Measurements from ENCODE around the gene HORMAD2.
A peak's percentile ranks its signal among the peaks of the same experiment; 100 is the strongest.
"Not testable (repeated sequence)": the region's sequence is repeated elsewhere in the genome, so short reads cannot be mapped to it uniquely, and the experiment has no call there.

The HORMAD2 gene

GRCh38 chr22:30211124-30211820, 131.0 kb downstream of the HORMAD2 start:
- DNase-seq (ENCODE audit: low spot score) = no peak

DNA sequence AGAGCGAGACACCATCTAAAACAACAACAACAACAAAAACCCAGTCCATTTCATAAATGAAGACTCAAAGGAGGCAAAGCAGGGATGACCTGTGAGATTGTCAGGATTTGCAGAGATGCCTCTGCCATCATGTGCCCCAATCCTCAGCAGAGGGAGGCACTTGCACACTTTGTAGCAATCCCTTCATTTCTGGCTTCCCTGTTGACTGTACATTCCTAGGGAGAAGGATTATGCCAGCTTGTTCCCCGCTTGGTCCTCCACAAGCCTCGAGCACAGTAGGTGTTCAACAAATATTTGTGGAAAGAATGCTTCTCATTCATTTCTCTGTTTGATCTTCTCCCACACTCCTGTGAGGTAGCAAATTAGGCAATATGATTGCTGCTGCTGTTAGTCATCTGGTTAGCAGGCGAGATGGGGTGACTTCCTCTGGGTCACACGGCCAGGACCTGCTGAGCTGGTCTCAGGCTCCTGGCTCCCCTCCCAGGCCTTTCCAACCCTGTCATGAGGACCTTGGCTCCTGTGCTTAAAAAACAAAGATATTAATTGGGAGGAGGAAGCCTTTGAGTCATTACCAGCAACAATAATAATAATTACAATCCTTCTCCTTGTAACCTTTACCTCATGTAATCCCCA, 132.2 kb downstream of the HORMAD2 start:
- peak; percentile 83 for DNase-seq (ENCODE audit: low spot score)

GRCh38 chr22:30212996-30213441, 132.8 kb downstream of the HORMAD2 start:
- DNase-seq (ENCODE audit: low spot score) = peak; percentile 86

GRCh38 chr22:30214703-30215407, 134.6 kb downstream of the HORMAD2 start:
- no peak for DNase-seq (ENCODE audit: low spot score)

- DNase-seq (ENCODE audit: low spot score) = not testable (repeated sequence)
Observed at GRCh38 chr22:30216272-30216671, 136.0 kb downstream of the HORMAD2 start.

DNA sequence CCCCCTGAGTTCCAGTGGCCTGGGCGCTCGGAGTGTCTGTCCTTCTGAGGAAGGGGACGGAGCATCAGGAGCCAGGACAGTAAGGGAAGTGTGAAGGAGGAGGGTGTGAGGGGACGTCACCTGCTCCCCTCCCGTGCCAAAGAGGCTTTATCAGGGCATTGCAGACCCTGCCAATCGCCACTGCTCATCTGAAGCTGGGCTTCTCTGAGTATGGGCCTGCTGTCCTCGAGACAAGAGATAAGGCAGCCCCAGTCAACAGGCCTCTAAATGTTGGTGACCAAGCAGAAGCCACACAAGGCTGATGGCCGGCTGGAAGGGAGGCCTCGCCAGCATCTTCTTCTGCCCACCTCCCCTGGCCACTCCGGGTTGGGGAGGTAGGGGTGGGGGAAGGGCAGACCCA, 136.4 kb downstream of the HORMAD2 start:
- DNase-seq (ENCODE audit: low spot score) = no peak

- peak; percentile 58 for DNase-seq (ENCODE audit: low spot score)
Observed at GRCh38 chr22:30217698-30218560, 137.7 kb downstream of the HORMAD2 start.

GRCh38 chr22:30219049-30219654, 138.9 kb downstream of the HORMAD2 start:
- DNase-seq (ENCODE audit: low spot score) = no peak

- DNase-seq (ENCODE audit: low spot score) = no peak
Observed at GRCh38 chr22:30219668-30220278, 139.5 kb downstream of the HORMAD2 start.

DNA sequence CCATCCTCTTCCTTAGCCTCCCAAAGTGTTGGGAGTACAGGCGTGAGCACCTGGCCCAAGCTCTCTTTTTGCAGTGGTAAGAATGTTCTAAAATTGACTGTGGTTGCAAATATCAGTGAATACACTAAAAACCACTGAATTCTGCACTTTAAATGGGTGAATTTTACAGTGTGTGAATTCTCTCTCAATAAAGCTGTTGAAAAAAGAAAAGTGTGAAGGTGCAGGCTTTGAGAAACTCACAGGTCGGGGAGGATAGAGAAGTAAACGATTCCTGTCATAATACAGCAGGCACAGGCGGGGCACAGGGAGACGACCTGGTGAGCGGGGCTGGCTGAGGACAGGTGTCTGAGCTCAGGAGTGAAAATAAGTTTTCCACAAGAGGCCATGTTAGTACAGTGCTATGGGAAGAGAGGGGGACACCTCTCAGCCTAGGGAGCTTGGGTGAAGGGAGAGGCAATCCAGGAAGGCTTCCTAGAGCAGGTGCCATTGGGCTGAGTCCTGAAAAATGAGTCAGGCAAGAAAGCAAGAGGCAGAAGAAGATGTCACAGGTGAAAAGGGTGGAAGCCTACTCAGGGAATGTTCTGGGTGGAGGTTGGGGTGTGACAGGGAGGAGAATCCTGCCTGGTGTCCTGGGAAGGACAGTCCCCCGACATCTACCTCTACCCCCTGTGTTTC, 140.2 kb downstream of the HORMAD2 start:
- DNase-seq (ENCODE audit: low spot score) = no peak

- DNase-seq (ENCODE audit: low spot score) = no peak
Observed at GRCh38 chr22:30221121-30221992, 141.1 kb downstream of the HORMAD2 start.

DNA sequence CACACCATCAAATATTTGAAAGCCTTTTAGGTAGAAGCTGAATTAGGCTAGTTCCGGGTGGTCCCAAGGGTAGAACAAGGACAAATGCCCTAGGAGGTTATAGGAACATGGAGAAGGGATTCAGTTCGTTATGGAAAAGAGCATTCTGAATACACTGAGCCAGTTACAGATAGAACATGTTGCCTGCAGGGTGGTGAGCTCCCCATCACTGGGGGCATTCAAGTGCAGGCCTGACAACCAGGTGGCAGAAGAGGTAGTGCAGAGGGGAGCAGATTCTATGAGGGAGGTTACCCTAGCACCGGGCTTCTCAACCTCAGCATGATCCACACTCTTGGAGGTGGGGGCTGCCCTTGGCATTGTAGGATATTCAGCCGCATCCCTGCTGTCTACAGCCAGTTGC, 142.1 kb downstream of the HORMAD2 start:
- no peak for DNase-seq (ENCODE audit: low spot score)

DNA sequence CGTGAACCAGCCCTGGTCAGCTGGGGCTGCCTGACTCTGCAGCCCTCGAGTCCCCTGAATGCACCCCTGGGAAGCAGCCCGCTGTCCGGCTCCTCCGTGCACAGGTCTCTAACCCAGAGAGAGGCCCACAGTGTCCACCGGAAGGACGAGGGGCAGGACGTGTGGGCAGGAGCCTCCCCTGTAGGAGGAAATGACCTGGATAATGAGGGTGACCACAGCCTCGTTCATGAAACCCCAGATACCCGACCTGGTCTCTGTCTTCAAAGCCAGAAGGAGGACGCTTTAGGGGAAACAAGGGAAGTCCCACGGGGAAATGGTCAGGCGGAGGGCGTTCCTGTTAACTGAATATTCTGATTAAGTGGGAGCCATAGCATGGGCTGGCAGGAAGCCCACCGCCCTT, 143.0 kb downstream of the HORMAD2 start:
- no peak for DNase-seq (ENCODE audit: low spot score)

DNA sequence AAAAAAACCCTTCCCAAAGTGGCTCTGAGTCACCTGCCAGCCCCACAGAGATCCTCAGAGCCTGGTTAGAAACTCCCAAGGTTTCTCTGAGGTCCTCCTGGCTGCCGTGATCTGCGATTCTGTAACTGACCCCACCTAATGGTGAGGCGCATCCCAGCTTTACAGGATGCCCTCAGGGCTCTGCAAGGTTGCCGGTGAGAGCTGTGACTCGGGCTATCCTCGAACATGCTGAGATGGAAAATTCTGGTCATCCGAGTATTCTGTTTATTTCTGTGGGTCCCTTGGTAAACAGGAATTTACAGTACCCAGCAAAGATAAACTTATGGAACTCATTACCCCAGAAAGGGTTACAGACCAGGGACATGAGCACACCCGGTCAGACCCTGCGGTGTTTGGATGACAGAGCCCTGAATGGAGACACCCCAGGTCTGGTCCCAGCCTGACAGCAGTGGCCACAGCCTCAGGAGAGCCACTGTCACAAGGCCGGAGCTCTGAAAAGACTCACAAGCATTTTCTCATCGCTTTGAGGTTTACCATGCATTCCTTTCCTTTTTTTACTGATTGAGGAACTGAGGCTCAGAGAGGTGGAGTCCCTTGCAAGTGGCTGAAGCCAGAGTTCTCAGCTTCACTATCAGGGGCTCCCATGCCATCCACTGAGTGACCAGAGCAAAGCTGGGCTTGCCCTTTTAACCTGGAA, 144.0 kb downstream of the HORMAD2 start:
- no peak for DNase-seq (ENCODE audit: low spot score)

DNA sequence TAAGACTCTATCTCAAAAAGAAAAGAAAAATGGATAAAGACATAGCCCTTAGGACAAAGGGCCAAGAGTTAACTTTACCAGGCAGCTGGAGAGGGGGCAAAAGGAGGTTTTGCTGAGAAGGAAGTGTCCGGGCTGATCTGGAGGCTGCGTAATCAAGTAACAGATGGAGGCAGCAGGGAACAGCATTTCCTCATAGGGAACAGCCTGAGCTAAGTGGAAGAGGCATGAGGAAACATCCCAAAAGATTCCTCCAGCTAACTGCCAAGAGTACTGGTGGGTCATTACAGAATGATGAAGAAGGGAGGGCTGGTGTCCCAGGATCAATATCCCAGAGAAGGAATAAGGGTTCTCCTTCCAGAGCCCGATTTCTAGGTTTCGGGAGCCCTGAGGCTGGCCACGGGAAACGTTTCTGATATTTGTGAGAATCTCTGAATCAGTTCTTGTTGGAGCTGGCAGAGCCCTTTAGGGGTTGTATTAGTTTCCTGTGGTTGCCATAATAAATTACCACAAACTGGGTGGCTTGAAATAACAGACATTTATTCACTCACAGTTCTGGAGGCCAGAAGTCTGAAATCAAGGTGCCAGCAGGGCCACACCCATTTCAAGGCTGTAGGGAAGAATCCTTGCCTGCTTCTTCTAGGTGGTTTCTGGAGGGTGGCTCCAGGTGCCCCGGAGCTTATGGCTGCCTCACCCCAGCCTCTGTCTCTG, 145.1 kb downstream of the HORMAD2 start:
- DNase-seq (ENCODE audit: low spot score) = no peak

DNA sequence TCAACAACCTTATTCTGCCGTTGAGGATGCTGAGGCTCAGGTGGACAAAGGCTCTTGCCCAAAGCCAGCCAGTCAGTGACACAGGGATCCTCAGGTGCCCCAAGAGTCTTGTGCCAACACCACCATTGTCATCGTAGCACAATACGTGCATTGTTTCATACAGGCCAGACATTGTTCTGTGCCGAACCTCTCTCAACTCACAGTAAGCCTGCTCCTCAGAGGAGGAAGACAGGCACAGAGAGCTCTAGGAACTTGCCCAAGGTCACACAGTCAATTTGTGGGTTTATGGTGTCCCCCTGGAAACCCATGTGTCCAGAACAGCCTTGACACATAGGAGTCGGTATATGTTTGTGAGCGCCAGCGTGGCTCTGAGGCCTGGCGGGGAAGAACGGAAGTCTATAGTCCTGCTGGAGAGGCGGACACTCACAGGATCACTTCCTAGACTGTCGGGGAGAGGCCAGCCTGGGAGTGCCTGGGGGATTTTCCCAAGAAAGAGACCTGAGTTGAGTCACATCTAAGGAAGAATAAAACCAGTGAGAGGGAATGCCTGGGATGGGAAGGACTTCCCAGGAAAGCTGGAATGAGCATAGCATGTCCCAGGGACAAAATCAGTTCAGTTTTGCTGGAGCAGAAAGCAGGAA, 146.0 kb downstream of the HORMAD2 start:
- DNase-seq (ENCODE audit: low spot score) = no peak

Data from GM03348 (cell line).